NT2/D1 (cell line): ENCODE measurements around the gene PFN4.

Source experiments
- SUZ12 ChIP-seq: IDR thresholded peaks from 2 replicates; pipeline ENCODE4 v1.6.1; 2011; ENCODE audit not compliant: insufficient read length, insufficient read depth; ENCODE audit errors: extremely low read depth
- YY1 ChIP-seq: IDR thresholded peaks from 2 replicates; pipeline ENCODE4 v1.6.1; 2011; ENCODE audit not compliant: insufficient read length, insufficient read depth
- ZNF274 ChIP-seq: IDR thresholded peaks from 2 replicates; pipeline ENCODE4 v1.6.1; 2011; ENCODE audit warnings: mild to moderate bottlenecking, low read depth, low read length

DNA sequence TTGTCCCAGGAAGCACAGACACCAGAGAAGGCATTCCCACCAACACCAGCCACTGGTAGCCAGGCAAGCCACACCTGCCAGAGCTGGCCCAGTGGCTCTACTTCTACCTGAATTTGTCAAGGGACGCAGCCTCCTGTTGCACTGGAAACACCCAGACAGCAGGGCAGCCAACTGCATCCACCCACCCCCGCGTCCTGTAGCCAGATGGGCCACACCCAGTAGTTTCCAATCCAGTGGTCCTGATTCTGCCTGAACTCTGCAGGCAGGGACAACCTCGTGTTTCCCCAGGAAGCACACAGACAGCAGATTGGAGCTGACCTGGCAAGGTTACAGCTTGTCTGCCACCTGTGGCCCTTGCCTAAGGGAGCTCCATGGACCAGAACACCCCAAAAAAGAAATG, 18.2 kb downstream of the PFN4 start:
- no peak for TF ChIP-seq SUZ12
- TF ChIP-seq ZNF274: no peak
- TF ChIP-seq YY1: no peak
